Right lobe of liver (tissue), 4 donors: ENCODE measurements around the gene AFAP1L1.

Experiments used
- POLR2A ChIP-seq: fragments of 450-650 bp; IDR thresholded peaks from one replicate; pipeline ENCODE4 v1.6.1; 2017; ENCODE audit warnings: antibody characterized with exemption, mild to moderate bottlenecking
- TF ChIP-seq, protein P1 (sequence below), 4 donors: fragments of 200-600 bp in 3 of 4; fragments of 450-650 bp in 1 of 4; IDR thresholded peaks; one replicate each; pipeline versions ENCODE4 v1.5.1 to v1.8.0; 2016 to 2022; ENCODE audit warnings: antibody characterized with exemption in 4 of 4, mild to moderate bottlenecking in 2 of 4
- donor health status: DM: no; HTN: no; CAD: no.
- donor health status: DM: no; HTN: no; CAD: no.
- donor health status: DM: no; HTN: yes; CAD: no.

DNA sequence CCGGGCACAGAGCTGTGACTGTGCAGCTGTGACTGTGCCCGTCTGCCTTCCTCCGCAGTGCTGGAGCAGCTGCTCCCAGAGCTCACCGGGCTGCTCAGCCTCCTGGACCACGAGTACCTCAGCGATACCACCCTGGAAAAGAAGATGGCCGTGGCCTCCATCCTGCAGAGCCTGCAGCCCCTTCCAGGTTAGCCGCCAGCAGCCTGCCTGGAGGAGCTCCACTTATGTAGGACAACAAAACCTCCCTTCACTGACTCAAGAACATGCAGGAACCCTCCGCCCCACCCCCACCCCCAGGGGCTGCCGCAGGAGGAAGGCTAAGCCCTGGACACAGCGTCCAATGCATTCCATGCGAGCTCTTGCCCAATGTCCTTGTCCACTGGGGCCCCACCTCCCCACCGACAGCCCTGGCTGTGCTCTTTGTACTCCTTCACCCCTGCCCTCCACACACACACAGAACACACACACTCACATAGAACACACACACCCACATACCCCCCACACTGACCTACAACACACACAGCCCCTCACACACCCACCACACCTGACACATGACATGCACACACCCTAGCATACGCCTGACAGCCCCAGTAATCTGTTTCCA lies 27.9 kb downstream of the AFAP1L1 start:
- TF ChIP-seq, protein P1, sequence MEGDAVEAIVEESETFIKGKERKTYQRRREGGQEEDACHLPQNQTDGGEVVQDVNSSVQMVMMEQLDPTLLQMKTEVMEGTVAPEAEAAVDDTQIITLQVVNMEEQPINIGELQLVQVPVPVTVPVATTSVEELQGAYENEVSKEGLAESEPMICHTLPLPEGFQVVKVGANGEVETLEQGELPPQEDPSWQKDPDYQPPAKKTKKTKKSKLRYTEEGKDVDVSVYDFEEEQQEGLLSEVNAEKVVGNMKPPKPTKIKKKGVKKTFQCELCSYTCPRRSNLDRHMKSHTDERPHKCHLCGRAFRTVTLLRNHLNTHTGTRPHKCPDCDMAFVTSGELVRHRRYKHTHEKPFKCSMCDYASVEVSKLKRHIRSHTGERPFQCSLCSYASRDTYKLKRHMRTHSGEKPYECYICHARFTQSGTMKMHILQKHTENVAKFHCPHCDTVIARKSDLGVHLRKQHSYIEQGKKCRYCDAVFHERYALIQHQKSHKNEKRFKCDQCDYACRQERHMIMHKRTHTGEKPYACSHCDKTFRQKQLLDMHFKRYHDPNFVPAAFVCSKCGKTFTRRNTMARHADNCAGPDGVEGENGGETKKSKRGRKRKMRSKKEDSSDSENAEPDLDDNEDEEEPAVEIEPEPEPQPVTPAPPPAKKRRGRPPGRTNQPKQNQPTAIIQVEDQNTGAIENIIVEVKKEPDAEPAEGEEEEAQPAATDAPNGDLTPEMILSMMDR (IDR thresholded peaks at IDR 0.05): no peak
- TF ChIP-seq POLR2A: no peak
